Measurements from ENCODE around the gene PRR30.
"Not testable (repeated sequence)": the region's sequence is repeated elsewhere in the genome, so short reads cannot be mapped to it uniquely, and the experiment has no call there.

PRR30 gene

DNA sequence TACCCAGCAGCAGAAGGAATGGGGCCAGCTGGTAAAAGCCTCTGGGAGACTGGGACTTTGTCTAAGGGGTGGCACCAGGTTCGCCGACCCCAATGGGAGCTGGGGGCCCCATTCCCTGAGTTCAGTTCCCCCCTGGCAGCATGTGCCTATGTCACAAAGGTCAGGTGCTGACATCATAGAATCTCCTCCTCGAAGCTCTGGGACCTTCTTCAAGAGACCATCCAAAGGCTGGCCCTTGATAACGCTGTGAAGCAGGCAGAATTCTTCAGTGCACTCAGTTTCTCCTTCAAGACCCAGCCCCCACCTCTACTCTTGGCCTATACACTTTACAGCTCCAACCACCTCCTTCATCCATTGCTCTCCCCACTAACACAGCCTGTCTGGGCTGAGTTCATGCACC is at the start of gene PRR30:
TSS of gene PRR30 (minus strand) at position 101 of the 400 bp plus-strand sequence. CDS start 1,081 bp downstream, outside the sequence.
- DNase-seq = no peak
- in situ Hi-C loops (cut with MboI; ENCODE audit: low pct_unique_long_range_greater_than_20kb, low sequenced_read_pairs) = no loop called here

DNA sequence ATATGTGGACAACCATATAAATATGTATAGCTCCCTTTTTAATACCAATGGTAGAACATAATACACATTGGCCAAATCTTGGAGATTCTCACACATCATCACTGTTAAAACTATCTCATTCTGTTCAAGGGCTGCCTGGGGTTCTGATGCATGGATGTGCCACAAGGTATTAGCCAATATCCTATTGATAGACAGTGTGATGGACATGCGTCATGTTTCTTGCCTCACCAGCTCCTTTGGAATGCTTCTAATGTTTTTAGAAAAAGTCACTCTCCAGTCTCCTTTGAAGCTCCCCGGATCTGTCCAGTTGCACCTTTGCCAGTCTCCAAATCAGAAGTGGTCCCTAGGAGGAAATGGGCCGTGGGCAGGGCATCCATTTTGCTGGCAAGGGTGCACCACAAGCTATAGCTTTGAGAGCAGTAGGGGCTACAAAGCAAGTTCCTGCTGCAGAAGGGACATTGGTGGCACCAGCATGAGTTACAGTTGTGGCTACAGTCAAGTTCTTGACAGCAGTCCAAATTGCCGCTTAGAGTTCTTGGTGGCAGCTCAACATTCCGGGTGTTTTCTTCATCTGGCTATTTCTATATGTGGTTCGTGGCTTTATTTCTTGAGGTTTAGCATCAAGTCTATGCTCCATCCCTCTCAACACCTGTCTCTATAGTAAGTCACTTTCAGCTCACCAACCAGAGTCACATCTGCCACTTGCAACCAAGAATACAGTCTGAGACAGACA is 47.6 kb upstream of the PRR30 start:
- no peak for DNase-seq
- in situ Hi-C loops (cut with MboI; ENCODE audit: low pct_unique_long_range_greater_than_20kb, low sequenced_read_pairs) = no loop called here

DNA sequence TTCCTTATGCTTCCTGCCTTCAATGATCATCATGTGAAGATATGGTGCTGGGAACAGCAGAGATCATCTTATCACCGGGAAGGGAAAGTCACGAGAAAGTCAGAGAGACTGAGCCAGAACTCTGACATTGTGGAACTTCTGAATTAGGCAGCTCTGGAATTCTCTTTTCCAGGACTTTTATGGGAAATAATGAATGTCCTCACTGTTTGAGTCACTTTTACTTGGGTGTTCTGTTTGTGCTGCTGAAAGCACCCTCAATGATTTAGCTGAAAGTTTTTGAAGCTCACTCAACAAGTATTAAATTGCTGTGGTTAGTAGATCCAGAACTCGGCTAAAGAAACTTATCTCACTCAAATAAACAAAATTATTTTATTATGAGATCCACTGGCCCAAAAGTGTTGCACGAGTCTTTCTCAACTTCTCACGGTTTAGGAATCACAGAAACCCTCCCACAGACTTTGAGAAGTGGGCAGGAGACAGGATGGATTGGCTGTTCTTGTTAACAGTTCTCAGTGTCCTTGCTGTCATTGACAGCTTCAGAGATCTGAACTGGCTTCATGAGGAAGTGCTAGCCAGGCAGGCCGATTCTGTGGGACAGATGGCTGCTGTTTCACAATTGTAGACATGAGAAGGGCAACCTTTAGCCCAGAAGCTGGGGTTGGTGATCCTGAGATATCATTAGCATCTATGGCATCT is 46.3 kb upstream of the PRR30 start:
- DNase-seq = peak; percentile 65
- in situ Hi-C loops (cut with MboI; ENCODE audit: low pct_unique_long_range_greater_than_20kb, low sequenced_read_pairs) = no loop called here

DNA sequence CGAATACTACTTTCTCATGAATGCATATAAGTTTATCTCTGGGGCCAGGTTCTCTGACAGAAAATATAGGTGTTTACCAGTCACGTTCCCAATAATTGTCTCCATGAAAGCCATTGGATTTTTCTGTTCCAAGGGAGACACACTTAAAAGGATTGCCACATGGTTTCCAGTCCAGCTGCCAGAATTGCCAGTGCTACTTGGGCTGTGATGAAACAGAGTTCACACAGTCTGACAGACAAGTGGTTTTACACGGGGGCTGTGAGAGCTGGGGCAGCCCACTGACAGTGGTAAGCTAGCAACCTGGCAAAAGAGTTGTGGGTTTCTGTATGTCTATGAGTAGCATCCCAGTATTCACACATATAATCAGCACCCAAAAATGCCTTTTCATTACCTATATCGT is 44.9 kb upstream of the PRR30 start:
- in situ Hi-C loops (cut with MboI; ENCODE audit: low pct_unique_long_range_greater_than_20kb, low sequenced_read_pairs) = no loop called here
- DNase-seq = no peak

DNA sequence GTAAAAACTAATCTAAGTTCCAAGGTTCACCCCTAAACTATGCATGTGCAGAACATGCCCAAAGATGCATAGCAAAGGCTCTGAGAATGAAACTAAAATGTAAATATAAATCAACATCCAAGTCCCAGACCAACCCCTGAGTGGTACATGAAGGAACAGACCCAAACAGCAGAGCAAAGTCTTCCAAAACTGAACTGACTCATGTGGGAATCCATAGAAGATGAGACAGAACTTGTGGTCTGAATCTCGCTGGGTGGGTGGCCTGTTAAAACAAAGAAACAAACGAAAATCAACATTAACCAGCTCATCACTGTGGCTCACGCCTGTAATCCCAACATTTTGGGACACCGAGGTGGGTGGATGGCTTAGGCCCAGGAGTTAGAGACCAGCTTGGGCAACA is 43.1 kb upstream of the PRR30 start:
- in situ Hi-C loops (cut with MboI; ENCODE audit: low pct_unique_long_range_greater_than_20kb, low sequenced_read_pairs) = no loop called here
- no peak for DNase-seq

DNA sequence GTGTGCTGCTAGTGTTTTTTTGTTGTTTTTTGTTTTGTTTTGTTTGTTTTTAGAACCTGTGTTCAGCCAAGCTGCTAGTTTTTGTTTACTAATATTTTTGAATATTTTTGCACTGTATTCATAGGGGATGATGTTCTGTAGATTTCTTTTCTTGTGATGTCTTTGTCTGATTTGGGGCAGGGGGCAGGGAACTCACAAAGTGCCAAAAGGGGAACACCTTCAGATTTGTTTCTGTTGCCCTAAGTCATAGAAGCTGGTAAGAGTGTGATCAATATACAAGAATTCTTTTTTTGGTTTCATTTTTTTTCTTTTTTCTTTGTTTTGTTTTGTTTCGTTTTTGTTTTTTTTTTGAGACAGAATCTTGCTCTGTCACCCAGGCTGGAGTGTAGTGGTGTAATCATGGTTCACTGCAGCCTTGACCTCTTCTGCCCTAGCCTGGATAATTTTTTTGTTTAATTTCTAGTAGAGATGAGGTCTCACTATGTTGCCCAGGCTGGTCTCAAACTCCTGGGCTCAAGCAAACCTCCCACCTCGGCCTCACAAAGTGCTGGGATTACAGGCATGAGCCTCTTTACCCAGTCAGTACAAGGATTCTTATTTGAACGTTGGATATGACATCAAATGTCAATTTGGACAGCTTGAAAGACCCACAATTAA is 40.3 kb upstream of the PRR30 start:
- in situ Hi-C loops (cut with MboI; ENCODE audit: low pct_unique_long_range_greater_than_20kb, low sequenced_read_pairs) = no loop called here
- DNase-seq = no peak

DNA sequence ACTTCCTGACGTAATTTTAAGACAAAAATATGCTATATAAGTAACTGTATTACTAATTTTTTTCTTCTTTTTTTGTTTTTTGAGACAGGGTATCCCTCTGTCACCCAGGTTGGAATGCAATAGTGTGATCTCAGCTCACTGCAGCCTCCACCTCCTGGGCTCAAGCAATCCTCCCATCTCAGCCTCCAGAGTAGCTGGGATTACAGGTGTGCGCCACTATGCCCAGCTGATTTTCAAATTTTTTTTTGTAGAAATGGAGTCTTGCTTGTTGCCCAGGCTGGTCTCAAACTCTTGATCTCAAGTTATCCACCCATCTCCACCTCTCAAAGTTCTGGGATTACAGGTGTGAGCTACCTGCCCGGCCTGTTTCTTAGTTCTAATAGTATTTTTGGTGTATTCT is 39.3 kb upstream of the PRR30 start:
- in situ Hi-C loops (cut with MboI; ENCODE audit: low pct_unique_long_range_greater_than_20kb, low sequenced_read_pairs) = no loop called here
- no peak for DNase-seq

DNA sequence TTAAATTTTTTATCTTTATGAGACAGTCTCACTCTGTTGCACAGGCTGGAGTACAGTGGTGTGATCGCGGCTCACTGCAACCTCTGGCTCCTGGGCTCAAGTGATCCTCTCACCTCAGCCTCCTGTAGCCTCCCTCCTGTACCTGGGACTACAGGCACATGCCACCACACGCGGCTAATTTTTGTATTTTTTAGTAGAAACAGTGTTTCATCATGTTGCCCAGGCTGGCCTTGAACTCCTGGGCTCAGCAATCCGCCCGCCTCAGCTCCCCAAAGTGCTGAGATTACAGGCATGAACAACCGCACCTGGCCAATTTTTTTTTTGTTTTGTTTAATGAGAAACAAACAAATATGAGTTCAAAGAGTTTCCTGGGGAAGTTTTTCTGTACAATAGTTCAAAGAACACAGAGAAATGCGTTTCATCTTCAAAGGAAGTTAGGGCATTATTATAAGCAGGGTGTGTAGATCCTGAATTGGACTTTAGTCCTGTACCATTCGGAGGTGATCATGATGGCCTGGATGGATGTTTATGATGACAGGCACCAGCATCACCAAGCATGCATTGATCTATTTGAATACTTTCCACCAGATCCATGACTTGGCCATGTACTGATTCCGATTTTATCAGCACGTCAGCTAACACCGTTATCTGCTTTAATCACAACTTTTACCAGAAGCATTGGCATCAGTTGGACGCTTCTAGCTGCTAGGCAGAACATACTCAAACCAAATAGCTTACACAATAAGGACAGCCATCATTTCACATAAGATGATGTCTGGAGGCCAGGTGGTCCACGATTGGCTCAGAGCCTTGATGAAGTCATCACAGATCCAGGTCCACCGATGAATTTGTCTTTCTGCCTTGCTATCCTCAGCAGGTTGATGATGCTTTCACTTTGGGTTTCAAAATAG is 38.5 kb upstream of the PRR30 start:
- in situ Hi-C loops (cut with MboI; ENCODE audit: low pct_unique_long_range_greater_than_20kb, low sequenced_read_pairs) = no loop called here
- no peak for DNase-seq

DNA sequence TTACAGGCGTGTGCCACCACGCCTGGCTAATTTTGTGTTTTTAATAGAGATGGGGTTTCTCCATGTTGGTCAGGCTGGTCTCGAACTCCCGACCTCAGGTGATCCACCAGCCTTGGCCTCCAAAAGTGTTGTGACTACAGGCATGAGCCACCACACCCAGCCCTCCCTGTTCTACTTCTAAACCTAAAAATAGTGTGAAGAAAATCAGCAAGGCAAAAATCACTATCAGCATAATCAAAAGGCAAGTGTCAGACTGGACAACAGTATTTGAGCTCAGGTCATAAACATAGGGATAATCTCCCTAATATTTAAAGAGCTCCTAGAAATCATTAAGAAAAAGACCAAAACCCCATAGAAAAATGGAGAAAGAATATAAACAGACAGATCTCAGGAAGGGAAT is 36.6 kb upstream of the PRR30 start:
- DNase-seq; in situ Hi-C loops (cut with MboI; ENCODE audit: low pct_unique_long_range_greater_than_20kb, low sequenced_read_pairs): not testable (repeated sequence)

DNA sequence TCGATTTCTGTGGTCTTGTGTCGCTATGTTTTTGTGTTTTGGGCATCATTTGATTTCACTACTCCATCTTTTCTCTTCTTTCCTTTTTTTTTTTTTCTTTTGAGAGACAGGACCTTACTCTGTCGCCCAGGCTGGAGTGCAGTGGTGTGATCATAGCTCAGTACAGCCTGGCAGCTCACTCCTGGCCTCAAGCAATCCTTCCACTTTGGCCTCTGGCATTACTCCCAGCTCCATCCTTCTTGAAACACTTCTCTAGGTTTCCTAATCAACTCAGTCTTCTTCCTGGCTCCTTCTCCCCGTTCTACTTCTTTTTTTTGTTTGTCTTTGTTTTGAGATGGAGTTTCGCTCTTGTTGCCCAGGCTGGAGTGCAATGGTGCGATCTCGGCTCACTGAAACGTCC is 36.1 kb upstream of the PRR30 start:
- in situ Hi-C loops (cut with MboI; ENCODE audit: low pct_unique_long_range_greater_than_20kb, low sequenced_read_pairs) = no loop called here
- no peak for DNase-seq

DNA sequence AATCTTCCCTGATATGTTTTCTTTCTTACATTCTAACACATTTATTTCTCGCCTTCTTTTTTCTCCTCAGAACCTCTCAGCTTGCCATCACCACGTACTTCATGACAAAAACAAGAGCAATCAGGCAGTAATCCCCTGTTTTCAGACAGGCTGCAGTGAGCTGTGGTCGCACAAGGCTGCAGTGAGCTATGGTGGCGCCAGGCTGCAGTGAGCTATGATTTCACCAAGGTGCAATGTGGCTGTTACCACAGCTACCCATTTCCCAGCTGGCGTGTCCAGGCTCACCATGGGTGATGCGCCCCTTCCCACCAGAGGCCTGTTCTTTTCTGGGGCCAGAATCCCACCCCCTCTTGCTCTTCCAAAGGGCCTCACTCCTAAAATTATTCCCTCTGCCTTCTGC is 35.4 kb upstream of the PRR30 start:
- in situ Hi-C loops (cut with MboI; ENCODE audit: low pct_unique_long_range_greater_than_20kb, low sequenced_read_pairs) = no loop called here
- no peak for DNase-seq

DNA sequence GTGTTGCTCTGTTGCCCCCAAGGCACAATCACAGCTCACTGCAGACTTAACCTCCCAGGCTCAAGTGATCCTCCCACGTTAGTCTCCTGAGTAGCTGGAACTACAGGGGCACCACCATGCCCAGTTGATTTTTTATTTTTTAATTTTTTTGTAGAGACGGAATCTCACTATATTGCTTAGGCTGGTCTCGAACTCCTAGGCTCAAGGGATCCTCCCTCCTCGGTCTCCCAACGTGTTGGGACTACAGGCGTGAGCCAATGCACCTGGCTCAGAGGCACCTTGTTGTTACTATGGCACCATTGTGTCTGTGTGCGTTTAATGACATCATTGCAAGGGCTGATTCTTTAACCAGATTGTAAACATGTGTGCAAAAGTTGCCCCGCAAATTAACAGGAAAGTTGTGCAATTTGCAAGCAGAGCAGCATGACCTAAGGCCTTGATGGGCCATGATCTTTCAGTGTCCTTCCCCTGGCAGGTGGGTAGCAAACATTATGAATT is 32.2 kb upstream of the PRR30 start:
- DNase-seq = no peak
- in situ Hi-C loops (cut with MboI; ENCODE audit: low pct_unique_long_range_greater_than_20kb, low sequenced_read_pairs) = no loop called here

DNA sequence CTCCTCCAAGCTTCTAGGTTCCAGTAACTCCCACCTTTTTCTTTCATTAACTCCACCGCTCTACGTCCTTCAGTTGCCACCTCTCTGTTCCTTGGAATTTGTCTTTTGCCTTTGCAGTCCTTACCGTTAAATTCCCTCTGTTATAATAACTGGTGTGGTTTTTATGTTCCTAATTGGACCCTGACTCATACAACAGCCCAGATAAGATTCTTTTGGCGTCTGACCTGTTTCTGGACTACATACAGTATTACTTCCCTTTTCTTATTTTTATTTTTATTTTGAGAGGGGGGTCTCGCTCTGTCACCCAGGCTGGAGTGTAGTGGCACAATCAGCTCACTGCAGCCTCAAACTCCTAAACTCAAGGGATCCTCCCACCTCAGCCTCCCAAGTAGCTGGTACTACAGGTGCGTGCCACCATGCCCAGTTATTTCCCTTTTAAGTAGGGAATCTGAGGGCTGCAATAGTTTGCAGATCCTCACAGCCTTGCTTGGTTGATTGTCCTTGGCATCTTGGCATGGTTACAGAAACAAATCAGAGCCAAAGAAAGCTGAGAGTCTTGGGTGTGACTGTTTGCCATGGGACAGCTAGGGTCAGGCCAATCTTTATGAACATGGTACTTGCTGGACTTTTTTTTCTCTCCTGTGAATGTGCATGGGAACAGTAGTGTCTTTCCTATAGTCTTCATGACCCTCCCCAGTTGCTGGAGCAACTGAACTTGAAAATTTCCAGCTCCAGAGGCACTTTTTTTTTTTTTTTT is 31.5 kb upstream of the PRR30 start:
- DNase-seq = peak; percentile 31
- in situ Hi-C loops (cut with MboI; ENCODE audit: low pct_unique_long_range_greater_than_20kb, low sequenced_read_pairs) = no loop called here

DNA sequence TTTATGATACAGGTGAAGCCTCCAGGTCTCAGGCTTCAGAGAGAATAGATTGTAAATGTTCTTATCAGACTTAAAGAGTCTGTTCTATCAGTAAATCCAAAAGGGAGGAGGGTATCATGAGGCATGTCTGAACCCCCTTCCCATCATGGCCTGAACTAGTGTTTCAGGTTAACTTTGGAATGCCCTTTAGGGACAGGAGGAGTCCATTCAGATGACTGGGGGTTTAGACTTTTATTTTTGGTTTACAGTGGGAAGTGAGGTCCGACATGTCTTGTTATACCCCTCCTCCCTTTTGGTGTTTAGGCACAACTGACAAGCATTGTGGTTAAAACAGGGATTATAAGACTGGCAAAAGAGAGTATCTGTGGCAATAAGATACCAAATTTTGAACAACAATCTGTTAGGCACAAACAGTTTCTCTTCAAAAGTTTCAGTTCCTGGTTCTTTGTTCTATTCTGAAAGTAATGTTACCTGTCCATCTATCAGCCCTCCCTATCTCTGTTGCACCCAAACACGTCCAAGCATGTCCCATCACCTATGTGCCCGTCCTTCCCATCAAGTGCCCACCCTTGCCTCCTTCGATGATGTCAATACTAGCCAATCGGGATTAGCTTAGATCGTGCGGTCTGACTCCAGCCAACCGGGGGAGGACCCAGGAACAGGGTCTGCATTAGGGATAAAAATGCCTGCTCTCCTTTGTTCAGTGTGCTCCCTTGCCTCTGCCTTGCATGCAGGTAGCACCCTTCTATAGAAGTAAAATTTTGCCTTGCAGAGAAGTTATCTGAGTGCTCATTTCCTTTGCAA is 26.0 kb upstream of the PRR30 start:
- DNase-seq = no peak
- in situ Hi-C loops (cut with MboI; ENCODE audit: low pct_unique_long_range_greater_than_20kb, low sequenced_read_pairs) = no loop called here

DNA sequence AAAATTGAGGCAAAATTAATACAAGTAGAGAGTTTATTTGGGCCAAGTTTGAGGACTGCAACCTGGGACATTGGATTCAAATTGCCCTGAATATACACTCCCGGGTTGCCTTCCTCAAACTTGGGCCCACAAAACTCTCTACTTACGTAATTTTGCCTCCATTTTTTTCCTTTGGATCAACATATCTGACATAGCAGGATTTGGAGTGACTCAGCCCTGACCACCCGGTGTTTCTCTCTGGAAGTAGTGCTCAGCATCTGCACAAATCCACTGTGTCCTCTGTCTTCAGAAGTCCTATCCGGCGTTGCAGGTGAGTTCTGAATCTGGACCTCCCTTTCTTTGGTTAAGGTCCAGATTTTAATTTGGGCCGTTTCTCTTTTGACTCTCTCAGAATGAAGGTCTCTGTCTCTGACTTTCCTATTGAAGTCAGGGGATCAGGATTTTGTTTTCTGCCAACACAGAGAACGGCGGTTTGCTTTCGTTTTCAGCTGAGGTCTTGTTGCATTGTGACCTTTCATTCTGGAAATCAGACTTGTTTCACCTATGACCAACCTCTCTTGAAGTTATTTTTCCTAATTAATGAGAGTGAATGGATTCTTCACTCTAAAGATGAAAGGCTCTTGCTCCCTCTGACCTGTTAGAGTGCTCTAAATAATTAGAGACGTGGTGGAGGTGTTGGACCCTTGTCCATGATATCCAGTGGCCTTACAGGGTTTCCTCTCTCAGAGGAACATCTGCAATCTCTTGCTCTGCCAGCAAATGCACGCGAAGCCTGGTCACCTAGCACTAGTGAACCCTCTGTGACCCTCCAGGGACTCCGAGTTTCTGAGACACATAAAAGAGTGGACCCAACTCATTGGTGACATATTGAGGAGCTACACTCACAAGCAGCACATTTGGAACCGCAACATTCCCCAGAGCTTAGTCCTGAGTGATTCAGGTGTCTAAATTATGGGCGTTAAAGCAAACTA is 23.2 kb upstream of the PRR30 start:
- in situ Hi-C loops (cut with MboI; ENCODE audit: low pct_unique_long_range_greater_than_20kb, low sequenced_read_pairs) = no loop called here
- DNase-seq = no peak

DNA sequence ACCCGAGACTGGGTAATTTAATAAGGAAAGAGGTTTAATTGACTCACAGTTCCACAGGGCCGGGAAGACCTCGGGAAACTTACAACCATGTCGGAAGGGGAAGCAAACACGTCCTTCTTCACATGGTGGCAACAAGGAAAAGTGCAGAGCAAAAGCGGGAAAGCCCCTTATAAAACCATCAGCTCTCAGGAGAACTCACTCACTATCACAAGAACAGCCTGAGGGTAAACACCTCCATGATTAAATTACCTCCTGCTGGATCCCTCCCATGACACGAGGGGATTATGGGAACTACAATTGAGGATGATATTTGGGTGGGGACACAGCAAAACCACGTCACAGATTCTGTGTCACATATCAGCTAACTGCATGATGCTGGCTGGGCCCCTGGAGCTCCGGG is 21.0 kb upstream of the PRR30 start:
- no peak for DNase-seq
- in situ Hi-C loops (cut with MboI; ENCODE audit: low pct_unique_long_range_greater_than_20kb, low sequenced_read_pairs) = no loop called here

DNA sequence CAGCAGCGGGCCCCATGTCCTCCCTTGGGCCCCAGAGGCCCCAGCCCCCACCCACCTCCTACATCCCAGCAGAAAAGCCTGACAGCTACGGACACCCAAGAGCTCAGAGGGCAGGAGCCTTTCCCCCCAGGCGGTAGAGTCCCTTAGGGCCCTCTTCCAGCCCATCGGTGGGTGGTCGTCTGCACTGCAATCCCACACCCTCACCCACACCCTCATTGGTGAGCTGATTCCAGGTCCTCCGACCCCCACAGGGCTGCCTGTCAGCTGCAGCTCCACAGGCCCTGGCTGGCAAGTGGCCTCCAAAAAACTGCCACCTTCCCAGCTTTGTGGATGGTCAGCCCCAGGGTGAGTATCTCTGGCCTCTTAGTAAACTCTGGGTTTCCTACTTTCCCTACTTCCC is 20.1 kb upstream of the PRR30 start:
- no peak for DNase-seq
- in situ Hi-C loops (cut with MboI; ENCODE audit: low pct_unique_long_range_greater_than_20kb, low sequenced_read_pairs) = no loop called here
